A204.1 (cell line): ENCODE results near the gene DDX19B.
"Not testable (repeated sequence)": the region's sequence is repeated elsewhere in the genome, so short reads cannot be mapped to it uniquely, and the experiment has no call there.

Experiments
- FAIRE-seq: peaks from 2 replicates; lab custom pipeline; 2012; peaks lifted over from hg19 to GRCh38; lab: Jason Lieb, UNC

DDX19B gene

GRCh38 chr16:70289229-70290094 is 9.5 kb upstream of the DDX19B start, which contains the start of gene AARS1:
Gene AARS1 (minus strand): TSS chr16:70289506. CDS start chr16:70282763, 6,743 bp downstream.
- FAIRE-seq: peak; percentile 53

- no peak for FAIRE-seq
These were observed 8.0 kb upstream of the DDX19B start for GRCh38 chr16:70290949-70291519.

GRCh38 chr16:70292148-70292547 is 6.8 kb upstream of the DDX19B start:
- not testable (repeated sequence) for FAIRE-seq

- FAIRE-seq: no peak
These were observed 4.5 kb upstream of the DDX19B start for GRCh38 chr16:70294385-70295025.

- FAIRE-seq: no peak
These were observed 3.4 kb upstream of the DDX19B start for GRCh38 chr16:70295634-70296033.

GRCh38 chr16:70301121-70301520 is 2.1 kb downstream of the DDX19B start:
- FAIRE-seq: no peak

- FAIRE-seq: no peak
These were observed 3.8 kb downstream of the DDX19B start for GRCh38 chr16:70302745-70303144.

- no peak for FAIRE-seq
These were observed 6.0 kb downstream of the DDX19B start for GRCh38 chr16:70304892-70305448.

- no peak for FAIRE-seq
These were observed 7.9 kb downstream of the DDX19B start for GRCh38 chr16:70306880-70307279.

- FAIRE-seq: not testable (repeated sequence)
These were observed 8.7 kb downstream of the DDX19B start for GRCh38 chr16:70307726-70308125.

GRCh38 chr16:70320121-70320520 is 21.1 kb downstream of the DDX19B start:
- FAIRE-seq: no peak

GRCh38 chr16:70324998-70325747 is 26.2 kb downstream of the DDX19B start:
- FAIRE-seq: no peak

- FAIRE-seq: no peak
These were observed 32.1 kb downstream of the DDX19B start for GRCh38 chr16:70331091-70331490.

GRCh38 chr16:70331588-70332358 is 32.8 kb downstream of the DDX19B start:
- no peak for FAIRE-seq

GRCh38 chr16:70332728-70333127 is 33.7 kb downstream of the DDX19B start:
- FAIRE-seq: not testable (repeated sequence)

- FAIRE-seq: no peak
These were observed 38.8 kb downstream of the DDX19B start for GRCh38 chr16:70337814-70338213.

GRCh38 chr16:70341600-70341999 is 42.6 kb downstream of the DDX19B start:
- FAIRE-seq: no peak

- no peak for FAIRE-seq
These were observed 43.0 kb downstream of the DDX19B start for GRCh38 chr16:70342016-70342415.

- no peak for FAIRE-seq
These were observed 46.9 kb downstream of the DDX19B start for GRCh38 chr16:70345840-70346239.

GRCh38 chr16:70348991-70349390 is 50.0 kb downstream of the DDX19B start:
- no peak for FAIRE-seq

- no peak for FAIRE-seq
These were observed 50.8 kb downstream of the DDX19B start for GRCh38 chr16:70349783-70350182.
